LNCaP clone FGC (cell line): ENCODE results near the gene ART4.

Source experiments
- DNase-seq: peaks from one replicate; pipeline ENCODE4 v3.0.0-alpha.2; 2011; ENCODE audit warnings: low read depth
- H3K4me3 ChIP-seq: 2 replicates; pipeline ENCODE4 v1.5.1; 2011; ENCODE audit warnings: mild to moderate bottlenecking, low read depth, low read length, control low read depth
- TF ChIP-seq, protein P1 (sequence below): IDR thresholded peaks from 2 replicates; pipeline ENCODE4 v1.5.1; 2012; ENCODE audit warnings: mild to moderate bottlenecking; ENCODE audit not compliant: control insufficient read depth, insufficient read depth; ENCODE audit errors: extremely low read depth

The ART4 gene

DNA sequence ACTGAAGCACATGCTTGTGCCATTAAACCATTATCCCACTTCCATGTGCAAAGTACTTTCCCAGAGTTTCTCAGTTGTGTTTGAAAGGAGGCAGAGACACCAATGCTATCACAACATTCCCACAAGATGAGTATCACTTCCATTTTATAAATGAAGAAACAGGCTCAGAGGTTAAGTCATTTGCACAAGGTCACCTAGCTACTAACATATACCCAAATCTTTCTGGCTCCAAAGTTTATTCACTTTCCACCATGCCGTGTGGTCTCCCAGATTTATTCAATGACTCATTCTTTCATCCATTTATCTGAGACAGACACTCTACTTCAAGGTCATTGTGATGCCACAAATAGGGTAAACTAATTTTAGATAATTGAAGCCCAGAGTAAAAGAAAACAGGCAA, 9.4 kb downstream of the ART4 start:
- no peak for DNase-seq
- H3K4me3 ChIP-seq, result no peak overlapping the region
- TF ChIP-seq, protein P1, sequence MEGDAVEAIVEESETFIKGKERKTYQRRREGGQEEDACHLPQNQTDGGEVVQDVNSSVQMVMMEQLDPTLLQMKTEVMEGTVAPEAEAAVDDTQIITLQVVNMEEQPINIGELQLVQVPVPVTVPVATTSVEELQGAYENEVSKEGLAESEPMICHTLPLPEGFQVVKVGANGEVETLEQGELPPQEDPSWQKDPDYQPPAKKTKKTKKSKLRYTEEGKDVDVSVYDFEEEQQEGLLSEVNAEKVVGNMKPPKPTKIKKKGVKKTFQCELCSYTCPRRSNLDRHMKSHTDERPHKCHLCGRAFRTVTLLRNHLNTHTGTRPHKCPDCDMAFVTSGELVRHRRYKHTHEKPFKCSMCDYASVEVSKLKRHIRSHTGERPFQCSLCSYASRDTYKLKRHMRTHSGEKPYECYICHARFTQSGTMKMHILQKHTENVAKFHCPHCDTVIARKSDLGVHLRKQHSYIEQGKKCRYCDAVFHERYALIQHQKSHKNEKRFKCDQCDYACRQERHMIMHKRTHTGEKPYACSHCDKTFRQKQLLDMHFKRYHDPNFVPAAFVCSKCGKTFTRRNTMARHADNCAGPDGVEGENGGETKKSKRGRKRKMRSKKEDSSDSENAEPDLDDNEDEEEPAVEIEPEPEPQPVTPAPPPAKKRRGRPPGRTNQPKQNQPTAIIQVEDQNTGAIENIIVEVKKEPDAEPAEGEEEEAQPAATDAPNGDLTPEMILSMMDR, result no peak

DNA sequence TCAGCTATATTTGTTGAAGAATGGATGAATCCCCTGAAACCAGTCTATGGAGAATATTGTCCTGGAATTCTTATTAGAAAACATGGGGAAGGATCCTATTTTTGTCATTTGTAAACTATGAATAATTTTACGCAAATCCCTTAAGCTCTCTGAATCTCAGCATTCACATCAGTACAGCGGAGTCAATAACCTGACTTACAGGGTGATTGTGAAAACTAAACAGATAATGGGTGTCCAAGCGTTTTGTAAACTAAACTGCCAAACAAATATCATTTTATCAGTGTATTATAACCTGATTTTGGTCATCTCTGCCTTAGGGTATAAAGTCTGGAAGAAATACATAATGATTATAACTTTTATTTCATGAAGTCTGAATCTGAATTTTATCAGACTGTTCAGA, 10.0 kb downstream of the ART4 start:
- TF ChIP-seq, protein P1, result no peak
- no peak overlapping the region for H3K4me3 ChIP-seq
- no peak for DNase-seq

DNA sequence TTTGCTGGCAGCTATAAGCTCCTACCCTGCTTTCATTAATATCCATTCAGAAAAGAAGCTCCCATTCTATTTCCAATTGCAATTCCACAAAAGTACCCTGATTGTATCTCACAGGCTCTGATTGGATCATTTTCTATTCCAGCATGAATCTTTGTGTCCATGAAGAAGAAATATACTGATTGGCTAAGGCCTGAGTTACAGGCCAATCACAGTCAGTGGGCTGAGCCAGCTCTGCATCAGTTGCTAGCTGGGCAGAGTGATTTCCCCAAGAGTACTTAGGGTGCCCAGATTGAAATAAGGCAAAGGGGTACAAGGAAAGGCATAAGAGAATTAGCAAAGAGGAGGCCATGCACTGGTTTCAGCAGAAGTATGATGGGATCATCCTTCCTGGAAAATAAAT, 14.4 kb downstream of the ART4 start:
- no peak for DNase-seq
- TF ChIP-seq, protein P1, result no peak
- H3K4me3 ChIP-seq, result no peak overlapping the region

DNA sequence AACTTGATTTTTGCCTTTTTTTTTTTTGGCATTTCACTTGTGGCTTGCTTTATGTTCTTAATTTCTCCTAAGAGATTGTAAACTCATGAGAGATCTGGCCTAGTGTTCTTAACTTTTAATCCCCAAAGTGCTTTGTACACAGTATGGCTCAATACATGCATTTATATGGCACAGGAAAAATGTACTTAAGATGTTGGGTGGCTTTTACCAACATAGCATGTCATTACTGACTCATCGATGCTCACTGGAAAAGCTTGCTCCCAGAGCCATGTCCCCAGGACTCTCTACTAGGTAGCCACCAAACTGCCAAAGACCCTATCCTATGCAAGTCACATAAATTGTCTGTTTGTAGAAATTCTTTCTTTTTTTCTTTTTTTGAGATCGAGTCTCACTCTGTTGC, 16.3 kb downstream of the ART4 start:
- TF ChIP-seq, protein P1, result no peak
- DNase-seq, result no peak
- H3K4me3 ChIP-seq, result no peak overlapping the region

DNA sequence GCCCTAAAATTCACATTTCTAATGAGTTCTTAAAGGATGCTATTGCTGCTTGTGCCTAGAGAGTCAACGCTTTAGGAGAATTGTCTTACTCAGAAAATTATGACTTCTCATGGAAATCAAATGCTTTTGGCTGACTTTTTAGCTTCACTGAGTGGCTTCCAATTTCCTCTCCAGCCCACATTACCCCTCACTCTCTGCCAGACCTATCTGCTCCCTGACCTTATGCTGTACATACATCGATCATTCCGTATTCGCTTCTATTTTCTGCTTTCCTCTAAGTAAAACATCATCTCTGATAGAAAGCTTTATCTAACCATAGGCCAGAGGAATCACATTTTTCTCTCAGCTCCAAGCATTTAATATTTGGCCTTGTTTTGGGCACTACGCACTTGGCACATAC, 16.8 kb downstream of the ART4 start:
- no peak for DNase-seq
- H3K4me3 ChIP-seq, result no peak overlapping the region
- TF ChIP-seq, protein P1, result no peak

DNA sequence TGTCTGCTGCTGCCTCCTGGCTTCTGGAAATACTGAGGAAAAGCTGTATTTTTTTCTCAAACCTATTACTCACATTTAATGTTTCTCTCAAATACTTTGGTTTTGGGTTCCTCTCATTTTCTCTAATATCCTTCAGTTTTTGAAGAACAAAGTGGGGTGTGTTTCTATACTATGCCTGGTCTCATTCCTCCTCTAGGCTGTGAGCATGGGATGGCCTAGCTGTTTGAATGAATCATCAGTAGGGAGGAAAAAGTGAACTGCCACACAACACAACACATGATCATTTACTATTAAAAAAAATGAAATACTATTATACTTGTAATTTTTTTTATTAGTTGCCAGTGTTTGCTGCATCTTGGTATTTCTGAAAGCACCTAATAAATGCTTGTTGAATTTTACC, 18.1 kb downstream of the ART4 start:
- no peak overlapping the region for H3K4me3 ChIP-seq
- DNase-seq, result no peak
- TF ChIP-seq, protein P1, result no peak

DNA sequence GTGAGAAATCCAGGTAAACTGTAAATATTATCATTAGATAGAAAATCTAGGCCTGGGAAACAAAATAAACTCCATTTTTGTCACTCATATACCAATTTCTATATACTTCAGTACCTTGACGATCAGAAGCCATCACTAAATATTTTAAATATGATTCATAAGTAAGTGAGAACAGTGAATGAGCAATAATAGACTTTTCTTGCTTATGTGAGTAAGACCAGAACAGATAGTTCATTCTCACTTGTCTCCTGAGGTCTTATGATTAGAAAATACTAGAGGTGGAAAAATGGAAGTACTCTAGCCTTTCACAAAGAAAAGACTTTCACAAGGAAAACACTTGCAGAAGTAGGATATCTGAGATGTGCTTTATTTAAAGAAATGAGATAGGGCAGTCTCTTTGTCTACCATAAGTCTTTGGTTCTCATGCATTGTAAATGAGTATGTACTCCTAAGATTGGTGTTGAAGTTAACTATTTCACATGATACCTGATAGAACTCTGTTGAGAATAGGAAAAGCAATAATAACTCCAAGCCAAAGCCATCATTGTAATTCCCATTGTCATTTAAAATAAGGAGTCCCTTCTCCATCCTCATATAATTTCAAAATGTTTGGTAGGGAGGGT, 19.2 kb downstream of the ART4 start:
- DNase-seq, result no peak
- no peak overlapping the region for H3K4me3 ChIP-seq
- TF ChIP-seq, protein P1, result no peak
